Stimulated activated CD8-positive, alpha-beta memory T cell treated with anti-CD3 and anti-CD28 coated beads, Interleukin-7, amount 100 ng/mL, for 48 hours (primary cell): ENCODE results near the gene TMEM184C.

Source experiments
- DNase-seq, 2 donors: peaks; one replicate each; pipeline ENCODE4 v3.0.0-alpha.2; 2020; ENCODE audit warnings: low read depth in 1 of 2; ENCODE audit errors: extremely low read depth in 1 of 2

Gene TMEM184C

DNA sequence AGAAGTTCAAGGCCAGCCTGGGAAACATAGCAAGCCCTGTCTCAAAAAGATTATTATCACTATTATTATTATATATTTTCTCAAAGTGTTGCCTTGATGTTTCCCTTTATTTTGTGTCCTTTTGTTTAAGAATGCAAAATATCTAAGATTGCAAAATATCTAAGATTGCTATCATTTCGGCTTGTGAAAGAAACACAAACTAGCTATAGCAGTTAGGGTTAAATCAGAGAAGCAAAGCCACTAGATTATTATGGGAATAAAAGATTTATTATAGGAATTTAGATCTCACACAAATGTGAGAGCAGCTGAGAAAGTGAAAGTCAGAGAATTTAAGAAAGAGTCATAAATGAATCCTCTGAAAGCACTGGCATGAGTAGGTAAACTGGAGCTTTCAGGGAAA, 18.0 kb upstream of the TMEM184C start:
- no peak for DNase-seq

DNA sequence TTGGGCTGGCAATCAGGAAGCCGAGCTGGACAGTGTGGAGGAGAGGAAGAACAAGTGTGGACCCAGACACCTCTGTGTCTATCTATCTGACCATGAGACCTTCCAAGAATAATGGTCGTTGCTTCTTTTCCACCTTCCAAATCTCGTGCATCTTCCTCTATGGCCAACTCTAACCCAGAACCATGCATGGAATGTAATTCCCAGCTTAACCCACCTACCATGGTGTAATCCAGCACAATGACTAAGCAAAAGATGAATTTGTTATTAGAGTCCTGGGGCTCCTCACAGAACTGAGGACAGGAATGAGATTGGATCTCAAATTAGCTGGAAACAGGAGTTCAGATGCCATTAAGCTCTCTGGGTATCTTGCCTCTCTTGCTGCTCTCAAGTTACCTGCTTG, 17.4 kb upstream of the TMEM184C start:
- no peak for DNase-seq

- DNase-seq = no peak
Measured at GRCh38 chr4:147605499-147605898, 11.7 kb upstream of the TMEM184C start.

- DNase-seq = no peak
Measured at GRCh38 chr4:147607471-147607870, 9.7 kb upstream of the TMEM184C start.

DNA sequence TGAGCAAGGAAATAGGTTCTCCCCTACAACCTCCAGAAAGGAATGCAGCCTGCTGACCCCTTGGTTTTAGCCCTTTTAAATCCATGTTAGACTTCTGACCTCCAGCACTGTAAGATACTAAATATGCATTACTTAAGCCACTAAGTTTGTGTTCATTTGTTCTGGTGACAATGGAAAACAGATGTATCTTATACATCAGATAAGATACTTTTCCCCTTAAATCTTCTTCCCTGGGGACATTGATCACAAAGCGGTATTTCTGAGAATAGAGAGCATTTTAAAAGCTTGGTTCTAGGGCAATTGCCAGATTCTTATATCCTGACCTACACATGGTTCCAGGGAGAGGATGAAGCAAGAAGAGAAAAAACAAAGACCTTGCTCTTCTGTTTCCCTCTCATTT, 6.5 kb upstream of the TMEM184C start:
- no peak for DNase-seq

DNA sequence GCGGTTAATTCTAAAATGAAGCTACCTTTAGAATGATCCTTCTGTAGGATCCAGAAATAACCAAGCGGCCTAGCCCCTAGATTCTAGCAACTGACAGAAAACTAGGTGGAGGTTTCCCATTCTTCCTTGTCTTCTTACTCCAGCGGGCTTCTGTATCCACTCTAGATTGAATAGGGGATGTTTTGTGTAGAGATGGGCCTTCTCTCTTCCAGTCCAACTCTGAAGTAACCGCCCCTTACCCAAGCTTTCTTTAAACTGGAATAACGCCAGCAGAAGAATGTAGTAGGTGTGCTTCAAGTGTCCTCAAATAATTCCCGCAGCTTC, 386 bp upstream of the TMEM184C start:
- DNase-seq = no peak

DNA sequence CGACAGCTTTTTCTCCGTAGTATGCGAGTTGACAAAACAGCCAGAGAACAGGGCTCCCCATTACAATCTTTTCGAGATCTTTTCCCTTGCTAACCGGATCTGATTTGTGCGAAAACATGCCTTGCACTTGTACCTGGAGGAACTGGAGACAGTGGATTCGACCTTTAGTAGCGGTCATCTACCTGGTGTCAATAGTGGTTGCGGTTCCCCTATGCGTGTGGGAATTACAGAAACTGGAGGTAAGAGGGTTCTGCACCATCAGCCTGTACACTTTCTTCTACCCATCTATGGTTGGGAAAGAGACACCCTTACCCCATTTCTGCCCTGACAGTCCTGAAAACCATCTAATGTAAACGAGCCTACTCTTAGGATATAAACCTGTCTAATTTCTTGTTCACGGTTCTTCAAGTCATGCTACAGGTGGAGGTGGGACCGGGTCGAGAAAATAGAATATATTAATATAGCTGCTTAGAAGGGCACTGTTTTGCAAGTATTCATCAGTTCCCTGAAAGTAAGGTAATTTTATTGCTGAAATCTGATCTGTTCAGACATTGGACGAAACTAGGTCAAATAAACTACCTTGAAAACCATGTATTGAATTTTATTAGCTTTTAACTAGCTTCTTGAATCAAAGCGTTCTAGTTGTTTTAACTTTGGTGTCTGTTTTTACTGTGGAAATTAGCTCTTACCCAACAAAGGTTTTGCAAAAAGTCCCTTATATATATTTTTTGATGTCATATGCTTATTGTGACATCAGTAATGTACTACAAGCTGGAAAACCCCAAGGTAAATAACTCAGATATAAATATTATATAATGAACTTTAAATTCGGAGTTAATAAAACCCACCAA, 869 bp downstream of the TMEM184C start:
- DNase-seq = no peak

DNA sequence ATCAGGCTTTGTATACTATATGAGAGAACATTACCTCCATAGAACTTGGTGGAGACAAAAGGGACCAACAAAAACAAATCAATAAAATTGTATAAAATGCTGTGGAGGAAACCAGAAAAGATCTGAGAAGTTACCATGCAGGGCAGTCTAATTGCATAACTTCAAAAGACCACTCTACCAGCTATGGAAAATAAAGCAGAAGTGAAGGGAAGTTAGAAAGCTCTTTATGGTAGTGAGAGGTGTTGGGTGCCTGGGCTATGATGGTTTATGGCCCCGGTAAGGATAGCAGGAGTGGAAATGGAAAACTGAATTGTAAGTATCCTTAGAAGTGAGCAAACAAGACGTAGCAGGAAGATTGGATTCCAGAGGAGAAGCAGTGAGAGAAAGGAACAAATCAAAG, 3.1 kb downstream of the TMEM184C start:
- no peak for DNase-seq

DNA sequence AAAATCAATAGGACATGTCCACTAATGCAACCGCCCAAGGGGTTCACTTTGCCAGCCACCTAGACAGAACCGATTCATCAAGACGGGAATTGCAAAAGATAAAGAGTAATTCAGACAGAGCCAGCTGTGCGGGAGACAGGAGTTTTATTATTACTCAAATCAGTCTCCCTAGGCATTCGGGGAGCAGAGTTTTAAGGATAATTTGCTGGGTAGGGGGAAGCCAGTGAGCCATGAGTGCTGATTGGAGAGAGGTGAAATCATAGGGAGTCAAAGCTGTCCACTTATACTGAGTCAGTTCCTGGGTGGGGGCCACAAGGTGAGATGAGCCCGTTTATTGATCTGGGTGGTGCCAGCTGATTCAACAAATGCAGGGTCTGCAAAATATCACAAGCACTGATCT, 8.5 kb downstream of the TMEM184C start:
- no peak for DNase-seq

DNA sequence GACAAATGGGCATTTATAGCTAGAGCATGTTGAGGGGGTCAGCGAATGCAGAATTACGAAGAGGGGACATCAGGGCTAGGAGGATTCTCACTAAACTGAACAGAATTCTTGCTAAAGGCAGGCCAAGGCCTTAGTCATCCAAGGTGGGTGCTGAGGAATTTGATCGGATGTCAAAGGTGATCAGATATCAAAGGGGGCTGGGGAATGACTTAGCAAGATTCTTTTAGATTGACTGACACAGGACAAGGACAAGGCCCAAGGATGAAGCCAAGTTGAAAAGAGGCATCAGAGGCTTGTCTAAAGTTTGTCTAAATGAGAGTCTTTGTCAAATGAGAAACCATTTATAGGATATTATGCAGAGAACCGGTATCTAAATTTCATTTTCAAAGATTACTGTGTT, 9.7 kb downstream of the TMEM184C start:
- no peak for DNase-seq

DNA sequence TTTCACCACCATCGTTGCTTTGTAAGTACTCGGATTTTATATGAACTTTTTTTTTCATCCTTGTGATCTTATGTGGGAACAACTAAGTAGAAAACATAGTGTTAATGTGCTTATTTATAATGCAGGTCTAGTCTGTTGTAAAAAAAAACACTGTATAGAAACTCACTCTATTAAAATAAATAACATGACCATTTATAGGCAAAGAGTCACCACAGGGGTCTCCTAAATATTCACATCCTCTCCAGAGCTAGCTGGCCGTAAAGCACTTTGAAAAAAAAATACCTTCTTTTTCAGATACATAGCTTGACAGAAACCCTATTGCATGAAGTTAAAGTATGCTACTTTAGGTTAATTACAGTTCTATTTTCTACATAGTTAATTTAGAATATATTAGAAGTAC, 11.2 kb downstream of the TMEM184C start:
- no peak for DNase-seq

- no peak for DNase-seq
Measured at GRCh38 chr4:147629783-147630730, 12.9 kb downstream of the TMEM184C start.

DNA sequence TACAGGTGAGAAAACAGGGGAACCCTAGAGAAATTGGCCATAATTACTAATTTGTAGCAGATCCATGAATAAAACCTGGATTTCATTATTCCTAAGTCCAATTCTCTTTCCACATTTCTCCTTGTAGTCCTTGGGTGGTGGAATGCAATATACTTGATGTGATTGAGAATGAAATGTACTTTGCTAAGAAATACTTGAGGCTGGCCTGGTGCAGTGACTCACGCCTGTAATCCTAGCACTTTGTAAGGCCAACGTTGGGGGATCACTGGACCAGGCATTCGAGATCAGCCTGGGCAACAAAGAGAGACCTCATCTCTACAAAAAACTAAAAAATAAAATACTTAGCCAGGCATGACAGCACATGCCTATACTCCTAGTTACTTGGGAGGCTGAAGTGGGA, 15.9 kb downstream of the TMEM184C start:
- DNase-seq = no peak

GRCh38 chr4:147633643-147634042, 16.4 kb downstream of the TMEM184C start:
- no peak for DNase-seq

DNA sequence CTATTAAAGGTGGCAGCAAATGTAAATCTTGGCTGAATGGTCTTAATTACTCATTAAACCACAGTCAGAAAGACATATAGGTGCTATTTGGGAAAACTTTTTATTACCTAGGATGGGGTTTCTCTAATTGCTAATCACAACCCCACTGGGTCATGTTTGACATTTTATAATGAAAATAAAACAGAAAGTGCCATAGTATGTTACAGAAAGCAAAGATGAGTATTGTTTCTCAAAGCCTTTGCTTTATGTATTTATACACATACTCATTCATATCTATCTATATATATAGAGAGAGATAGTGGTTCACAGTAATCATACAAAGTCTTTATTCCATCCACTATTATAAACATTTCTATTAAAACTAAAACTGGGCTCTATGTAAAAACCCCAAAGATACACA, 18.2 kb downstream of the TMEM184C start:
- DNase-seq = no peak

GRCh38 chr4:147638365-147638764, 21.2 kb downstream of the TMEM184C start:
- DNase-seq = no peak

DNA sequence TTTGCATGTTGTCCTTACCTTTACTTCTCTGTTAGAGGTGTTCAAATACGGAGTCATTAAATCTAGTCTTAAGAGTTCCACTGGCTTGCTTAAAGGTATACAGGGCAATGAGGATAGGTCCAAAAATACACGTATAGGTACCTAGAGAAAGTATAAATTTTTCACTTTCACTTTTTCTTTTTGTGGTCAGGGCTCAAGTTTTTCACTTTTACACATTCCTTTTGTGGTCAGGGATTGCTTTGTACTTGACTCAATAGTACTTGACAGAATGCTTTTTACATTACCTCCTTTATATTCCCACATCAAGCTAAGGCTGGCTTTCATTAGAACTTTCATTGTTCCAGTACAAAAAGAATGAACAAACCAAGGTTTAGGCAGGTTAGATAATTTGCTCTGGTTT, 21.7 kb downstream of the TMEM184C start:
- DNase-seq = no peak

DNA sequence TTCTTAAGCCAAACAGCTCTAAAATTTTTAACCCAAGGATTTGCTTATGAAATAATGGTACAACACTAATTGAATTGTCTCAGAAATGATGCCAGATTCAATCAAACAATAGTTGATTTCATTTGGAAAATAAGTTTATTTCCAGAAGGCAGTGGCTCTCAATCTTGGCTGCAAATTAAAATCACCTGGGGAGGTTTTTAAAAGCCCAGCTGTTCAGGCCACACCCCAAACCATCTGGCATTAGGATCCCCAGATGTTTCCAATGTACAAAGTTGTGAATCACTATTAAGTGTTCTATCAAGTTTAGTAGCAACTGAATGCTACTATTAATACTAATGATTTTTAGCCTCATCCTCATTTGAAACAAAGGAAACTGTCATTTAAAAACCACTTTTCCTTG, 22.2 kb downstream of the TMEM184C start:
- DNase-seq = no peak

GRCh38 chr4:147640331-147640730, 23.1 kb downstream of the TMEM184C start:
- no peak for DNase-seq

DNA sequence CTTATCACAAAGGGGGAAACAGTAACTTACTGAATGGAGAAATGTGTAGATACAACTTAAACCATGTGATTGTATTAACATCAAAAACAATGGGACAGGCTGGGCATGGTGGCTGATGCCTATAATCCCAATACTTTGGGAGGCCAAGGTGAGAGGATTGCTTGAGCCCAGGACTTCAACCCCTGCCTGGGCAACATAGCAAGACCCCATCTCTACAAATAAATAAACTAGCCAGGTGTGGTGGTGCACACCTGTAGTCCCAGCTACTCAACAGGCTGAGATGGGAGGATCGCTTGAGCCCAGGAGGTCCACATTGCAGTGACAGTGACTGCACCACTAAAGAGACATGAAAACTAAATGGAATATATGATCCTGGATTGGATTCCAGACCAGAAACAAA, 26.4 kb downstream of the TMEM184C start:
- no peak for DNase-seq

GRCh38 chr4:147644471-147644870, 27.3 kb downstream of the TMEM184C start:
- DNase-seq = no peak

DNA sequence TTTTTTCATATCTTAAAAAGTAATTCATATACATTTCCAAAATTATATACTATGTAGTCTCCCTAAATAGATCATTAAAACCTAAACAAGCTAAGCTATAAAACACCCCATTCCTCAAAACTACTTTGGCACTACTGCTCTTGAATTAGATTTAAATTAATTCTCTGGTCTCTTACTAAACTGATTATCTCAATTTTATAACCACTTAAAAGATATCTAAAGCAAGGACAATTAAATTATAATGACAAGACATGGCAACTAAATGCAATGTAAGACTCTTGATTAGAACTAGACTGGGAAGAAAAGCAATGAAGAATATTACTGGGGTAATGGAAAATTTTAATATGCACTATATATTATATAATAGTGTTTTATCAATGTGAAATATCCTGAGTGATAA, 27.9 kb downstream of the TMEM184C start:
- no peak for DNase-seq
